Transverse colon (tissue), 4 donors: ENCODE data around the gene IRF4. TPM values are rescaled to one million over a fixed set of nuclear protein-coding genes. Genes with fewer than 3 reads are reported as not detected.

Experiments used
- DNase-seq: peaks from one replicate; pipeline ENCODE4 v3.0.0-alpha.2; 2019
- H3K27ac ChIP-seq, 4 donors: fragments of 200-600 bp; sonication (generic); 2 replicates each; pipeline ENCODE4 v1.5.1; 2016 to 2018; ENCODE audit warnings: inconsistent platforms in 4 of 4
- H3K27me3 ChIP-seq: fragments of 200-600 bp; sonication (generic); 2 replicates; pipeline ENCODE4 v1.5.1; 2017; ENCODE audit warnings: inconsistent platforms
- H3K36me3 ChIP-seq, 4 donors: fragments of 200-600 bp; sonication (generic); 2 replicates each; pipeline ENCODE4 v1.5.1; 2017 to 2019; ENCODE audit warnings: inconsistent platforms in 4 of 4
- H3K4me1 ChIP-seq, 4 donors: fragments of 200-600 bp; sonication (generic); 2 replicates each; pipeline ENCODE4 v1.5.1; 2017 to 2020; ENCODE audit warnings: inconsistent platforms in 4 of 4
- H3K4me3 ChIP-seq, 4 donors: fragments of 200-600 bp; sonication (generic); 1 replicate in 1 of 4; 2 replicates in 3 of 4; pipeline versions ENCODE4 v1.5.1 to v1.6.1; 2017 to 2019; ENCODE audit warnings: inconsistent platforms in 4 of 4
- H3K9me3 ChIP-seq, 2 donors: fragments of 200-600 bp; sonication (generic); 2 replicates each; pipeline ENCODE4 v1.5.1; 2017 to 2019; ENCODE audit warnings: inconsistent platforms in 2 of 2
- EP300 ChIP-seq: sonication (generic); formaldehyde crosslinking; IDR thresholded peaks from one replicate; pipeline ENCODE4 v1.6.1; 2017; ENCODE audit warnings: antibody characterized with exemption, low read depth
- POLR2A ChIP-seq: fragments of 450-650 bp; IDR thresholded peaks from one replicate; pipeline ENCODE4 v1.6.1; 2016; ENCODE audit warnings: antibody characterized with exemption, mild to moderate bottlenecking, moderate library complexity
- POLR2AphosphoS5 ChIP-seq, 3 donors: sonication (generic); formaldehyde crosslinking; IDR thresholded peaks; one replicate each; pipeline ENCODE4 v1.6.1; 2016; ENCODE audit warnings: antibody characterized with exemption in 3 of 3
- WGBS, 2 donors: methylation state at CpG; one replicate each; pipeline ENCODE4 v1.1.5; 2018; ENCODE audit warnings: low coverage in 1 of 2; 5-methylcytosine and 5-hydroxymethylcytosine counted together
- in situ Hi-C, 4 donors: fragments of 200-750 bp; cut with MboI; loops; one replicate each; pipeline versions ENCODE4 v1.15.0 to v1.15.1; 2017; ENCODE audit warnings: low sequenced_read_pairs in 3 of 4, low pct_ligation_motif_present in 1 of 4, low pct_unique_long_range_greater_than_20kb in 1 of 4
- intact Hi-C: fragments of 100-400 bp; cut with DNase I; formaldehyde crosslinking; loops from one replicate; pipeline ENCODE4 v1.15.1; 2023; ENCODE audit warnings: low total_unique reads
- total RNA-seq, 4 donors: library from RNA; depleted of rRNA; stranded (reverse); fragments of >200 nt; gene quantifications; one replicate each; pipeline ENCODE4 v1.1.0, GENCODE V29; 2016
- TF ChIP-seq, protein P1 (sequence below), 5 experiments: fragments of 200-600 bp in 3 of 5; fragments of 450-650 bp in 2 of 5; sonication (generic) in 3 of 5; IDR thresholded peaks; 1 replicate in 2 of 5; 2 replicates in 3 of 5; pipeline ENCODE4 v1.5.1; 2016 to 2017; ENCODE audit warnings: antibody characterized with exemption in 5 of 5, inconsistent platforms in 3 of 5, mild to moderate bottlenecking in 2 of 5, moderate library complexity in 1 of 5

The IRF4 gene
- total RNA-seq, 4 donors from 2014 or later: 0.40 to 18.4 (median 4.3) TPM

- TF ChIP-seq POLR2A: no peak
- no peak for TF ChIP-seq EP300
- TF ChIP-seq, protein P1, sequence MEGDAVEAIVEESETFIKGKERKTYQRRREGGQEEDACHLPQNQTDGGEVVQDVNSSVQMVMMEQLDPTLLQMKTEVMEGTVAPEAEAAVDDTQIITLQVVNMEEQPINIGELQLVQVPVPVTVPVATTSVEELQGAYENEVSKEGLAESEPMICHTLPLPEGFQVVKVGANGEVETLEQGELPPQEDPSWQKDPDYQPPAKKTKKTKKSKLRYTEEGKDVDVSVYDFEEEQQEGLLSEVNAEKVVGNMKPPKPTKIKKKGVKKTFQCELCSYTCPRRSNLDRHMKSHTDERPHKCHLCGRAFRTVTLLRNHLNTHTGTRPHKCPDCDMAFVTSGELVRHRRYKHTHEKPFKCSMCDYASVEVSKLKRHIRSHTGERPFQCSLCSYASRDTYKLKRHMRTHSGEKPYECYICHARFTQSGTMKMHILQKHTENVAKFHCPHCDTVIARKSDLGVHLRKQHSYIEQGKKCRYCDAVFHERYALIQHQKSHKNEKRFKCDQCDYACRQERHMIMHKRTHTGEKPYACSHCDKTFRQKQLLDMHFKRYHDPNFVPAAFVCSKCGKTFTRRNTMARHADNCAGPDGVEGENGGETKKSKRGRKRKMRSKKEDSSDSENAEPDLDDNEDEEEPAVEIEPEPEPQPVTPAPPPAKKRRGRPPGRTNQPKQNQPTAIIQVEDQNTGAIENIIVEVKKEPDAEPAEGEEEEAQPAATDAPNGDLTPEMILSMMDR (IDR thresholded peaks at IDR 0.05): no peak
- no peak for TF ChIP-seq POLR2AphosphoS5 (IDR thresholded peaks at IDR 0.05)
- H3K27ac ChIP-seq: no peak overlapping the region
- H3K27me3 ChIP-seq: no peaks in the 10 kb centered on the region
- WGBS, 2 donors: 69 to 85% methylated on average over 3 to 12 of the region's 12 CpGs
- in situ Hi-C loops (no loop called here), intact Hi-C loops (no loop called here)
- no peaks in the 10 kb centered on the region for H3K4me1 ChIP-seq
- no peaks in the 10 kb centered on the region for H3K9me3 ChIP-seq
- no peak for DNase-seq
- H3K36me3 ChIP-seq: no peaks in the 10 kb centered on the region
- H3K4me3 ChIP-seq: no peak overlapping the region
Measured at GRCh38 chr6:438634-439170, 47.1 kb downstream of the IRF4 start.

- H3K27ac ChIP-seq: no peak overlapping the region
- in situ Hi-C loops (no loop called here), intact Hi-C loops (no loop called here)
- H3K36me3 ChIP-seq: no peaks in the 10 kb centered on the region
- no peak for TF ChIP-seq POLR2AphosphoS5 (IDR thresholded peaks at IDR 0.05)
- TF ChIP-seq, protein P1 (IDR thresholded peaks at IDR 0.05): no peak
- no peak for TF ChIP-seq POLR2A
- no peak for TF ChIP-seq EP300
- H3K4me3 ChIP-seq: no peak overlapping the region
- no peaks in the 10 kb centered on the region for H3K4me1 ChIP-seq
- H3K9me3 ChIP-seq: no peaks in the 10 kb centered on the region
- no peaks in the 10 kb centered on the region for H3K27me3 ChIP-seq
- WGBS, 2 donors: 79 to 84% methylated on average over 8 to 9 of the region's 9 CpGs
- DNase-seq: no peak
Measured at GRCh38 chr6:439641-440167, 48.2 kb downstream of the IRF4 start.

DNA sequence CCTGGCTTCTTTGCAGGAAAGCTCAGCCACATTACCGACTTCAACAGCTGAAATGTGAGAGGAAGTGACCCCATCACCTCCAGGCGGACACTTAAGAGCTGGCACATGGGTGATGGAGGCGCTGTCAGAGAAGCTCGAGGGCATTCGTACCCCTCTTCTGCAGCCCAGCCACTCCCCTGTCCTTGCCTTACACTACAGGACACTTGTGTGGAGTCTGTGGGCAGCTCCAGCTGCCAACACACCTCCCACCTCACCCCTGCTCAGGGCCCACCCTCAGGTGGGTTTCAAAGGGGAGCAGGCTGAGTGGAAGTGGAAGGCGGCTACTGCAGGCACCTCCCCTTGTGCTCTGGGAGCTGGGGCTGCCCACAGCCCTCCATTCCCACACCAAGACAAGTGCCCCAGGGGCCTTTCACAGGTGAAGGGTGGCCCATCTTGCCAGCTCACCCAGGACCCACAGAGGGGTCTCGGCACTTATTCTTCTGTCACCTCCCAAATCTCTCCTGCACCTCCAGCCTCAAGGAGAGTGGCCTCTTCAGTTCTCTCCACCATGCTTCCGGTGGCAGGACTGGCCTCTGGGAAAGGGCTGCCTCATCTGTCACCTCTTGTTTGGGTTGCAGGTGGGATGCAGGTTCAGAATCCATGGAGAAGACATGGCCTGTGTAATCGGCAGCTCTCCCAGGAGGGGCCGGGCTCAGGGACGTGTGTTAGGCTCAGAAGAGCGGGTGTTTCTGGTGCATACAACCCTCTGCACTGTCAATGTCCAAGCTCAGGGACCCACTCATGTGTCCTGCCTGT lies 49.8 kb downstream of the IRF4 start:
- no peaks in the 10 kb centered on the region for H3K9me3 ChIP-seq
- intact Hi-C loops: no loop called here
- TF ChIP-seq, protein P1 (IDR thresholded peaks at IDR 0.05): no peak
- H3K27ac ChIP-seq: no peak overlapping the region
- H3K27me3 ChIP-seq: no peaks in the 10 kb centered on the region
- DNase-seq: no peak
- no peak overlapping the region for H3K4me3 ChIP-seq
- H3K36me3 ChIP-seq: no peaks in the 10 kb centered on the region
- in situ Hi-C loops: no loop called here
- H3K4me1 ChIP-seq: no peaks in the 10 kb centered on the region
- WGBS, 2 donors: 88% methylated on average over 12 of the region's 12 CpGs; no CpG with 5 or more reads in 1 of the 2 donors

DNA sequence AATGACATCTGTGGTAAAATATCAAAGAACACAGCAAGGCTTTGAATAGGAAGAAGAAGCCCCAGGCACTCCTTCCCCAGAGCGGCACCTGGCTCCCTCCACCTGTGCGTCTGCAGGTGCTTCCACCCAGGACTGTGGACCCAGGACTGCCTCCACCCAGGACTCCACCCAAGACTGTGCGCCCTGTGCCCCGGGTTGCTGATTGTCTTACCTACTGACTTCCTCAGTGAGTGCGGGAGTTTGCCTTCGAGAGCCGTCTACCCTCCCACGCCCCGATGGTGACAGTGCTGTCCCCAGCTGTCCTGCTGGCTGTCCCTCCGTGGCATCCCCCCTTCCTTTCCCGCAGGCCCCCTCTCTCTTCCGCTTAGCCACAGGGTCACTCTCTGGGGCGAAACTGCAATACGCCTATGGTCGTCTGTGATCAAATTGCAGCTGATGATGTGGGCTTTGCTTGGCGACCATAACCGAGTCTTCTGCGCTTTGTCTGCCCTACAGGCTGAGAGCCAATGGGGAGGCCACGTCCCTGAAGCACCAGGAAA lies 52.1 kb downstream of the IRF4 start:
- intact Hi-C loops: no loop called here
- no peaks in the 10 kb centered on the region for H3K9me3 ChIP-seq
- DNase-seq: no peak
- H3K27me3 ChIP-seq: no peaks in the 10 kb centered on the region
- WGBS, 2 donors: 63% methylated on average over 19 of the region's 19 CpGs; no CpG with 5 or more reads in 1 of the 2 donors
- no peaks in the 10 kb centered on the region for H3K36me3 ChIP-seq
- no peaks in the 10 kb centered on the region for H3K4me1 ChIP-seq
- in situ Hi-C loops: no loop called here
- no peak for TF ChIP-seq POLR2A
- TF ChIP-seq, protein P1 (IDR thresholded peaks at IDR 0.05): no peak
- no peak for TF ChIP-seq EP300
- TF ChIP-seq POLR2AphosphoS5 (IDR thresholded peaks at IDR 0.05): no peak
- H3K27ac ChIP-seq: no peak overlapping the region
- no peak overlapping the region for H3K4me3 ChIP-seq
